Stimulated activated CD8-positive, alpha-beta memory T cell treated with anti-CD3 and anti-CD28 coated beads, Interleukin-7, amount 100 ng/mL, for 24 hours (primary cell): ENCODE measurements around the gene KDELR3.

Experiments used
- DNase-seq: peaks from one replicate; pipeline ENCODE4 v3.0.0-alpha.2; 2020; ENCODE audit warnings: low read depth

The KDELR3 gene

DNA sequence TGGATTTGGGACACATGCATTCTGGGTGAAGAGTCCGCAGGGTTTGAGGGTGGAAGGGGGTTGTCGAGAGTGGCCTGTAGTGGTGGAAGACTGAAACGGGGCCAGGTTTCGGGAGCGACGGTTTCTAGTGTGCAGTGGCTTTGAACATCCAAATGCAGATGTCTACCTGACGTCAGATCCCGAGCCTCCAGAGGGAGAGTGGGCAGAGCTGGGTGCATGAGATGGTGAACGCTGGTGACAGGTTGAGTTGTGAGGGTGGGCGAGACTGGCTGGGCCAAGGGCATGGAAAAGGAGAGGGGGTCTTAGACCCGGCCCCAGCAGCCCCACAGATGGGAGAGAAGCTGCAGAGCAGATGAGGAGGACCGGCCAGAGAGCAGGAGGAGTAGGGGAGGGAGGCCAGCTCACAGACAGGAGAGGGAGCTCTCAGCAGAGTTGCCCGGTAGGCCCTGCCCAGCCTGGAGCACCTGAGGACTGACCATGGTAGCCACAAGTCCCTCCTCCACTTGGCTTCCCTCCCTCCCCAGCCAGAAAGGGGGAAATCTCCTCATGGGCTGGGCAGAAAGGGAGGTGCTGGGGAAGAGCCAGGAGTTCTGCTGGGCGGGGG lies 27.0 kb upstream of the KDELR3 start:
- no peak for DNase-seq

DNA sequence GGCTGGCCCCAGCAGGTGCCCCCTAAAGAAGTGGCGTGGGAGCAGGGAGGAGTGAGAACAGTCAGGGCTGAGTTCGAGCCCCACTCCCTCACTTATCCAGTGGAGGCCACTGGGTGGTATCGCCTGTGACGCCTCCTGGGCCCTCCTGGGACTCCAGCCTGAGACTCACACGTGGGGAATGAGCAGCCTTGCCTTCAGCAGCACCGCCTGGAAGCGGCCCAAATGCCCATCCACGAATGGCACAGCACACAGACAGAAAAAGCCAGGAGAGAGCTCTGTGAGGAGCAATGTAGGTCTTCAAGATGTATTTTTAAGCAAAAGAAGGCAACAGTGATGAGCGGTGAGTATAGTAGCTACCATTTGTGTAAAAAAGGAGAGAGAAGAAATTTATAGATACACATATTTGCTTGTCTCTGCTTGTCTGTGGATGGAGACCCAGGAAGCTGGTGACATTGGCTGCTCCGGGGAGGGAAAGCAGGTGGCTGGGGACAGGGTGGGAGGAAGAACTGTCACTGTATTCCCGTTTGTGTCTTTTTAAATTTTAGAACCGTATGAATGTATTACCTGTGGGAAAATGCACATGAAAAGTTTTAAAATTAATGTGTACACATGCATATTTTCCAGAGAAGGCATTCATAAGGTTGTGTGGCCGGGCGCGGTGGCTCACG lies 26.1 kb upstream of the KDELR3 start:
- DNase-seq = no peak

DNA sequence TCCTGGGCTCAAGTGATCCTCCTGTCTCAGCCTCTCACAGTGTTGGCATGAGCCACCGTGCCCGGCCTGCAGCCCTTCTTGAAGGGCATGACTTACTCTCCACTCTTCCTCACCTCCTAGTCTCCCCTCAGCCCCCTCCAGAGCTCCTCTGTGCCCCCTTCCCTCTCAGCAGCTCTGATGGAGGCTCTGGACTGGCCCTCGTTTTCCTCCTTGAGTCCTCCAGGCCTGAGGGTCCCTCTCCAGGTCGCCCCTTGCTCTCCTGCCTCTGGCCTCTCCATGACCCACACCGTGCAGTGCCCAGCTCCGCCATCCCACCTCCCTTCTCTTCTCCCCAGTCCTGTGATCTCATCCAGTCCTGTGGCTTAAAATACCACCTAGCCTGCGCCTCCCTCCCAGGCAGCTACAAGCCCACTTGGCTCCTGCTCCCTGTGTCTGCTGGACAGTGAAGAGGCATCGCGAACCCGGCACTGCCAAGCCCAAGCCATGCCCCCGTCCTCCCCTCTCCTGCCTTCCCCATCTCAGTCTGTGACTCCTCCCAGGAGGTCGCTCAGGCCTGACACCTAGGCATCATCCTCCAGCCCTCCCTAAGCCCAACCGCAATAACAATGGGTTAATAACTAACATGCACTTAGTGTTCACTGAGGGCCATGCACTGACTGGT lies 24.8 kb upstream of the KDELR3 start:
- no peak for DNase-seq

DNA sequence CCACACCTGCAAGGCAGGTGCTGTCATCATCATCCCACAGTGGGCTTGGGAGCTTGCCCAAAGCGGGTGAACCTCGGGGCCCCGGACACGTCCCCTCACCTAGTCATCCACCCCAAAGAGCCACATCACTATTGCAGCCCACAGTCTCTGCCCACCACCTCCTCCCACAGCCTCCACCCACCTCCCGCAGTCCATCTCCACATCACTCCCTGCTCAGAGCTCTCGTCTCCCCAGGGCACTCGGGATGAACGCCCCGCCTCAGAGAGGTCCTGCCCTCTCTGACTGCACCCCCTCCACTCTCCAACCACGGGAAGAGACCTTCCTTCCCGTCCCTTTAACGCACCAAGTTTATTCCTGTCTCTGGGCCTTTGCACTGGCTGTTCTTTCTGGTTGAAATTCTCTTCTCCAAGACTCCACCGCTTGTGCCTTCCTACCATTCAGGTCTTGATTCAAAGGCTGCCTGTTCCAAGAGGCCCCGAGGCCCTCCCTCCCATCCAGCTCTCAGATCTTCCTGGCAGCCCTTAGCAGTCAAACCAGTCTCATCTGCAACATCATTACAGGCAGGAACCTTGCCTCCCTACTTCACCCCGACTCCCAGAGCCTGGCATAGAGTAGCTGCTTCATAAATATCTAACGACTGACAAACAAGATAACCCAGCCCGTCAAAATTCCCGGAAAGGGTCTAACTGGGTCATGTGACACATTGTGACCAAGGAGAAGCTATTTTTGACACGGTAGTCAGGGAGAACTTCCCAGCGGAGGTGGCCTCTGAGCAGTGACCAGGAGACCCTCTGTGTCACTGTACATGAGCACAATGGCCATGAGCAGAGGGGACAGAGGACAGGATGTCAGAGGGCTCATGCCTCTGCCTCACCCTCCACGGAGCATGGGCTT lies 24.0 kb upstream of the KDELR3 start:
- no peak for DNase-seq

DNA sequence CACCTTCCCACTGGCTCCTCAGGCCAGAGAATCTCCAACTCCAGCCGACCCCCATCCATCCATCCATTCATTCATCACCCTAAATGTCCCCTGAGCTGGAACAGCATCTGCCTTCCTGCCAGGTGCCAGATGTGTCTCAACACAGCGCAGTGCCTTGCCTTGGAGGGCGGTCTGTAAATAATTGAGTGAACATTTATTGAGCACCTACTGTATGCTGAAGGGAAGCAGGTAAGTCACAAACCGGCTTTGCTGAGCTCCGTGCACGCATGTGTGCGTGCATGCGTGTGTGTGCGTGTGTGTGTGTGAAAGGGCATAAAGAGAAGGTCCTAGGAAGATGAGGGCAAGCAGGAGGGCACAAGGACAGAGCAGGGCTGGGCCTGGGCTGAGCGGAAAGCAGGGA lies 23.1 kb upstream of the KDELR3 start:
- no peak for DNase-seq

DNA sequence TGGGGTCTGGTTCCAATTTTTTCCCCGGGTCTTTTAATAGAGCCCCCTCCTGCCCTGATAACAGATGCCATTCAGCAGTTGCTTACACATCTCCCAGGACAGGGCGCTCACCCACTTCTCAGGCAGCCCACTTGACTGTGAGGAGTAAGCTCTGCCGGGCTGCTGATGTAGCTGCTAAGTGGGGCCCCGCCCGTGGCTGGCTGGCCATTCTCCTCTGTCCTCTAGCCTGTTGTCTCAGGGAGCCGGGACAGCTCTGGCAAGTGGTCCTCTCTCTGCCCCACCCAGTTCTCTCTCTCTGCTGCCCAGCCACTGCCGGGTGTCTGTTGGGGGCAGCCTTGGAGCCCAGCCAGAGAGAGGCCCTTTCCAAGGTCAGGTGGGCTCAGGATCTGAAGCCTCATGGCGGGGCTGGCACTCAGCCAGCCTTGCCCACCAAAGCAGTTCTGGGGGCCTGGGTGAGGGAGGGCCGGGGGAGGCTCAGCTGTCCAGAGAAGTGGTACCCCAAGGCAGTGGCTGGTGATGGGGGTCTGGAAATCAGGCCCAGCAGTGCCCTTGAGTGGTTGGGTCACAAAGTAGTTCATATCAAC lies 21.8 kb upstream of the KDELR3 start:
- DNase-seq = no peak

DNA sequence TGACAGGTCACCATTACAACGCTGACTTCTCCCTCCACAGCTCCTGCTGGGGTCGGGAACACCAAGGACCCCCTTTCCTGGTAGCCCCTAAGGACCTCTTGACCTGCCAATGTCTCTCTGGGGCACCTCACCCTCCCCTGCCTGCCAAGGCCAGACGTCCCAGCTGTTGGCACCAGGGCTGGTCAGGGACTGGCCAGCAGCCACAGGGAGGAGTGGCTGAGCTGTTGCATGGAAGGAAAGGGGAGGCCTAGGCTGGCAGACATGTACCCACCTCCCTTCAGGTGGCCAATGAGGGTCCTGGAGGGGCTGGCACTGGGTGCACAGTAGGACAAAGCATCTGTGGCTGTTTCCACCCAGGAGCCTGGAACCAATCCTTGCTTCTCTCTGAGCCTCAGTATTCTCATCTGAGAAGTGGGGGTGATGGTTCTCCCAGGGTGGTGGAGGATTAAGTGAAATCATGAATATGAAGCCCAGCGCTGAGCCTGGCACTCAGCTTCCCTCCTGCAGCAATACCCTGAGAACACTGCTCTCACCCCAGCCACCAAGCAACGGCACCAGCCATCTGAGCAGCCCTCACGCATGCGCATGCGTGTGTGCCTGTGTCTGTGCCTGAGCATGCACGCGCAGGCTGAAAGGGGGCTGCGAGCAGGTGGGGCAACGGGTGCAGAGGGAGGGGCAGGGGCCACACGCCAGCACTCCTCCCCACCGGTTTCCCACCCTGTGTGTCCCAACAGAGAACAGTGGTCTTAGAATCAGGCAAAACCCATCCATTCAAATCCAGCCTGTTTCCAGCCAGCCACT lies 18.8 kb upstream of the KDELR3 start:
- no peak for DNase-seq

DNA sequence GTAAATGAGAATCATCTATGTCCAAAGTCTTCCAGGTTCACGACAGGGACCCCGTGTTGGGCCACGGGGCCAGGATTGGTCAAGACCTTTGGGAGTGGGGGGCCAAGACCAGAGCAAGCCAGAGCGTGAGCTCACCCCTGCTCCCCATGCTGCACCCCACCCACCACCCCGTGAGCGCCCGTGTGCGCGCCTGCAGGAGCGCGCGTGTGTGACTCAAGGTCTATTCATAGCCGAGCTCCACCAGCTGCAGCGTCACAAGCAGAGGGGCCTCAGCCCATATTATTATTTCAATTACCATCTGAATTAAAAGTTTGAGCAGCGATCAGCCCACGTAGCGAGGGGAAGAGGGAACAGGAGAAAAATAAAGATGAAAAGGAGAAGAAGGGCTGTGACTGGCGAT lies 18.1 kb upstream of the KDELR3 start:
- DNase-seq = no peak

DNA sequence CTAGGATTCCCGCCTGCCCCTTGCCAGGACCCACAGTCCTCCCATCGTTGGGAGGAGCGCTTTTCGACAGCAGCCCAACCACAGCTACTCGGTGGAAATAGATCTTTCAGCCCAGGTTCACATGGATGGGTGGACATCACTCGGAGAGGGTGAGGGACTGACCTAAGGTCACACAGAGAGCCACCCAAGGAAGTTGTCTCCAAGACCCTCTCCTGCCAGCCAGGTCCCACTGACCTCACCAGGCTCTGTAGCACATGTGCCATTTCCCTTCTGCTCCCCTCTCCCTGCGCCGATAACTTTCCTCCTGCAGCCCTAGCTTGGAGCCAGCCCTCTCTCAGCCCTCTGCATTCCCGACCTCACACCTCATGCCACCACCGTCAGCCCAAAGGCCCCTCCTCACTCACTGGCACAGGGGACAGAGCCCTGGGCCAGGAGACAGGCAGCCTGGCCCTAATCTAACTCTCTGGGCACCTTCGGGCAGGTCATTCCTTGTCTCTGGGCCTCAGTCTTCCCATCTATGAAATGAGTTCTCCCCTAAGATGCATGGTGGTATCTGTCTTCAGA lies 17.6 kb upstream of the KDELR3 start:
- no peak for DNase-seq

DNA sequence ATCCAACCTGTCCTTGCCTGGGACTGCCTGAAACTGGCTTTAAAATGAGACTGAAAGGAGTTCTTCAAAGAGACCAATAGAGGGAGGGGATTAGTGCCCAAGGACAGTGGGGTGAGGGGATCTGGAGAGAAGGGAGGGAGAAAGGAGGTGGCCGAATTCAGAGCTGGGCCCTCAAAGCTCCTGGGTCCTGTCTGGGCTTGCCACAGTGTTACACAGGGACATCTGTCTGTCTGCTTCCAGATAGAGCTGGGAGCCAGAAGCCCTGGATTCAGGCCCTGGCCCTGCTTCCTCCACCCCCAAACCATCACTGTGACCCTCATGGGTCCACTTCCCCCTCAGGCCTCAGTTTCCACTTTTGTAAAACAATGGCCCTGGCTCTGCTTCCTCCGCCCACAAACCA lies 16.5 kb upstream of the KDELR3 start:
- no peak for DNase-seq

DNA sequence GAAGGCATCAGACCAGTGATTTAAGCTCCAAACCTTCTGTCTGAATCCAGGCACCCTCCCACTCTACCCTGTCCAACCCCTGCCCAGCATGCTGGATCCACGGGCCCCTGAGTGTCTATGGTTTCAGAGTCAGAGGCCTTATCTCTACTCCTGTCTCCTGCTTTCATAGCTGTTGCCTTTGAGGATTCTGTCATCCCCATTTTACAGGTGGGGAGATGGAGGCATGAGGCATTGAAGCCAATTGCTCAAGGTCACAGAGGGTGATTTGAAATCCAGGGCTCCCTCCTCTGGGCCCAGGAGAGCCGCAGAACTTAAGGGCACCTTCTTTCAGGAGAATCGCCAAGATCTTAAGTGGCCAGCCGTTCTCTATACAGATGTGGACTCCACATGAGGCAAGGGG lies 16.0 kb upstream of the KDELR3 start:
- DNase-seq = no peak

DNA sequence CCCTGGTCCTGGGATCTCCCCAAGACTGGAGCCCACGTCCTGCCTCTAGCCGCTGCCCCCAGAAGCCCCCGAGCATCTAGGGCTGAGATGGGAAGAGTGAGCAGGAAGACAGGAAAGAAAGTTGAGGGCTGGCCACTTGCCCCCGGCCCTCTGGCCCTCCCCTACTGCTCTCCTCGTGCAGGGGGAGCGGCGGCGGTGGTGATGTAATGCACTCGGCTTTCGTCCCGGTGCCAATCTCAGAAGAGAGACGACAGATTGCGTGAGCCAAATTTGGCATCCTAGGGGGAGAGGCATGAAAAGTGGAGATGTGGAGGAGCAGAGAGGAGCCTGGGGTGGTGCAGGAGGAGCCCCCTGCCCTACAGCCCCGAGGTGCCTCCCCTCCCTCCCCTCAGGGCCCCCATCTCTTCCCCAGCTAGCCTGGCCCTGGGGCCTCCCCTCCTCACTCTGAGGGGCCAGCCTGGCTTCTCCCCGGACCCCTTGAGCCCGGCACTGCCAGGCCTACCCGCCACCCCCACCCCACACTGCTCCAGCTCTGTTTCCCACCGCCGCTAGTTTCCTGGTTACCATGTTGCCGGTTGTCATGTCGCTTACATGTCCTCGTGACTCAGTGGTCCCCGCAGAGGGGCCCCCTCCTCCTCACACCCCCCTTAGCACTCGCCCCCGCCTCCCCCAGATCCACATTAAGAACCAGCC lies 15.4 kb upstream of the KDELR3 start:
- no peak for DNase-seq

DNA sequence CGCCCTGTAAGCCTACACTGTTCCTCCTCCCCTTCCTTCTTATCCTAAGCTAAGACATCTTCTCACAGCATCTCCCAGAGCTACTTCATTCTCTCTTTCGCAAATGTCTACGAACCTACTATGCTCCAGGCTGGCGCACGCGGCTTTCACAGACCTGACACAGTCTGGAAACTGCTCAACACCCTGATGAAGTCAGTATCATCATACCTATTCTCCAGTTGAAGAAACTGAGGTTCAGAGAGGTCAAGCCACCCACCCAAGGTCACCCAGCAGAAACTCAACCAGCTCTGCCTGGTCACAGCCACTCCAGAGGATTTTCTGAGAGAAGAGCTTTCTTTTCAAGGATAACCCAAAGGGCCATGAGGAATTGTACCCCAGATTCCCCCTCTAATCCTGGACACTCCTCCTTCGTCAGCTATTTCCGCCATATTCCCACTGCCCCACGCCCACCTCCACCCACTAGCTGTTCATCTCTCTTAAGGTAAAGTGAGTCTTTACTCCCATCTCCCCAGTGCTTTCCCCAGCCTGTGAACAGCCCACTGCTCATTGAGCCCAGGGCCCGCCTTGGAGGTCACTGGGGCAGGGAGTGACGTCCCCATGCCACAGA lies 14.7 kb upstream of the KDELR3 start:
- no peak for DNase-seq

DNA sequence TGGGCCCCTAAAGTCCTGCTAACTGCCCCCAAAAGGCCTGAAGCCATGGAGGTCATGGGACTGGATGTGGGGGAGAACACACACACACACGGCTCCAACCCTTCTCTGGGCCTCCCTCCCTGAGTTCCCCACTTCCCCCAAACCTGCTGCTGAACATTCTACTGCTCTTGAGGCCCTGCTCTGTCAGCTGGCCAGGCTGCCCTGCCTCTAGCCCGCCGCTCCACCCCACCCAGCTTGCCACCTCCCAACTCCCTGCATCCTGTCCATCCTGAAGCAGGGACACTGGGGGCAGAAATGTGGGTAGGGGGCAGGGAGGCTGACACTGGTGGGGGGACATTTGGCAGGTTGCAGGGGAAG lies 13.9 kb upstream of the KDELR3 start:
- DNase-seq = no peak

DNA sequence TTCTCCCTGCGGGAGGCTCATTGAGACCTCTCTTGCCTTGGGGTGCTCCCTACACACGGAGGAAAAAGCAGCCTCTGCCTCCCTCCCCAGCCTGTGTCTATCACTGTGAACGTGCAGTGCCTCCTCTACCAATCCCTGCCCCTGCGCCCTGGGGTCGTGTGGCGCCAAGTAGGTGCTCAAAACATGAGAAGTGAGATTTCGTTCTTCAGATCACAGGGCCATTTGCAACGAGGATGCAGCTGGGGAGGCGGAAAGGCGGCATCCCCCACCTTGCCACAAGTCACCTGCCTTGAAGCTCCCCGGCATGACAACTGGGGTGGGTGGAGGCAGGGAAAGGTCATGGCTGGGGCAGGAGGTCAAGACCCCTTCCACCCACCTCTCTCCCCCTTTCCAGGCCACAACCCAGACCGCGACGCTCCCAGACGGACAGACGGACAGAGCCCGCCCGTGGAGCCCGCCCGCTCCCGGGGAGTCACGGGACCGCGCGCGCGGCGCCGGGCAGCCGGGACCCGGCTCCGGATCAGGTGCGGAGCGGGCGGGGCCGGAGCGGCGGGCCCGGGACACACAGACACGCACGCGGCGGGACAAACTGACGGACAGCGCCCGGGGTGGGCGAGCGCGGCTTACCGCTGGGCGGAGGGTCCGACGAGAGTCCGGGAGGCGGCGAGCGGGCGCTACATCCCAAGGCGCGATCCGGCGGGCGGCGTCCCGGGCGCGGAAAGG lies 13.4 kb upstream of the KDELR3 start:
- DNase-seq = no peak

DNA sequence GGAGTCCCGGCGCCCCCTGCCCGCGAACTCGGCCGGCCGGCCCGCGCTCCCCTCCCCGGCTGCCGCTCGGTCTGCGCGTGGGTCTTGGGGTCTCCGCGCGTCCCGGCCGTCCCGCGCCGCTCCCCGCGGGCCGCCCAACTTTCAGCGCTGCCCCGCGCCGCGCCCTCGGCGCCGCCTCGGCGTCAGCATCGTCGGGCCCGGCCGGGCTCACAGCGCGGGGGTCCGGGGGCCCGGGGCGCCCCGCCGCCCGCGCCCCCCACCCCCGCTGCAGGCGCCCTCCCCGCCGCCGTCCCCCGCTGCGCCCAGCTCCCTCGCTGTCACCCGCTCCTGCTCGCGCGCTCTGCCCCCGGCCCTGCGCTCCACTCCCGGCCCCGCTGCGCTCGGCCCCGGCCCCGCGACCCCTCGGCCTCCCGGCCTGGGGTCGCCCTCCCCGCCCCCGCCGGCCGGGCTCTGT lies 12.8 kb upstream of the KDELR3 start, which contains the start of gene KCNJ4:
Gene KCNJ4, minus strand, starts transcription at position 124 of the 454 bp plus-strand sequence. CDS start 27,067 bp downstream, outside the sequence.
- no peak for DNase-seq

DNA sequence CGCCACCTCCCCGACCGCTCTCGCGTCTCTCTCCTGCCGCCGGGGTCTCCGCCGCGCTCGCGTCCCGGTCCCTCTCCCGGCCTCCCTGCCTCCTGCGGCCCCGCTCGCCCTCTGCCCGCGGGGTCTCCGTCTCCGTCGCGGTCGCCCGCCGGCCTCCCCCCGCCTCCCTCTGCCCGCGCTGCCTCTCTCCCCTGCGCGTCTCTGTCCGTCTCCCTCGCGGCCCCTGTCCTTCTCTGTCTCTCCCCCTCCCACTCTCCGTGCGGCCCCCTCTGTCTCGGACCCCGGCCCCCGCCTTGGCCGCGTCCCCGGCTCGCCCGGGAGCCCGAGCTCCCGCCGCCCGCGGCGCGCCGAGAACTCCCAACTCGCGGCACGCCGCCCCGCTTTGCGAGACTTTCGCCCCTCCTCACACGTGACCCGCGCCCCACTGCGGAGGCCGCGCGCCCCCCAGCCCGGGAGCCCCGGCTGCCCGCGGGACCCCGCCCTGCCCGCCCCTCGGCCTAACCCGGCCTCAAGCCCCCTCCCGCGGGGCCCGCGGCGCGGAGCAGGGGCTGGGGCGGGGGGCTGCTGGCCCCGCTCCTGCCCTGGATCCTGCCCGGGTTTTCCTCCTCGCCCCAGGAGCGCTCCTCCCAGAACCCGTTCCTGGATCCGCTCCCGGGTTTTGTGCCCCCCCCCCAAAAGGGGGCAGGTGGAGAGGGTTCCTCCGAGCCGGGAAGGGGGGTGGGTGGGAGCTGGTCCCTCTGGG lies 12.2 kb upstream of the KDELR3 start:
- no peak for DNase-seq

DNA sequence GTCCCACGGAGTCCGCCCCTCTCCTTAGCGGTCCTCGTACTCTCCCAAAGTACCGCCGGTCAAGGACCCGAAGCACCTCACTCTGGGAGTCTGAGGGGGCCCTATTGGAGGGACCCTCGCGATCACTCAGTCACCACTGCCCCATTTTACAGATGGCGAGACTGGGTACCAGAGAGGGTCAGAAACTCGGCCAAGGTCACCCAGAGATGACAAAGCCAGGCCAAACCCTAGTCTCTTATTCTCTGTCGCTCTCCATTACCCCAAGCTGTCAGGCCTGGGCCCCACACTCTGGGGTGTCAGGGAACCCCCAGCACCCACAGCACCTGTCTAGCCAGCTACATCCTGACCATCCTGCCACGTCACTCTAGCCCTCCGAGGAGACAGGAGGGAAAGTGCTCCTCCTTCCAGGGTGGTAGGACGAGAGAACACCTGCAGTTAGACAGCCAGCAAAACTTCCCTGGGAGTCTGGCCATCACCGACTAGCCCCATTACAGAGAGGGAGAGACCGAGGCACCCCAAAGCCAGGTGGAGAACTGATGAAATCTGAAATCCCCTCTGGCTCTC lies 11.5 kb upstream of the KDELR3 start:
- no peak for DNase-seq
